RWPE2 (cell line): ENCODE data around the gene NSD2.

Experiments used
- ATAC-seq: fragments of 200-7000 bp; cut with Tn5 transposase; 3 replicates; pipeline ENCODE4 v1.9.1; 2021; ENCODE audit warnings: low read depth
- DNase-seq: peaks from one replicate; pipeline ENCODE4 v3.0.0-alpha.2; 2020; ENCODE audit warnings: low spot score
- H3K27ac ChIP-seq: fragments of 450-650 bp; 2 replicates; pipeline ENCODE4 v1.5.1; 2017; ENCODE audit warnings: mild to moderate bottlenecking; ENCODE audit not compliant: poor library complexity, severe bottlenecking
- H3K27me3 ChIP-seq: fragments of 250-450 bp; sonication (Bioruptor Pico); 2 replicates; pipeline ENCODE4 v1.5.1; 2021; ENCODE audit warnings: mild to moderate bottlenecking, moderate library complexity; ENCODE audit not compliant: insufficient read depth, poor library complexity, severe bottlenecking
- H3K36me3 ChIP-seq: fragments of 250-450 bp; sonication (Bioruptor Pico); 2 replicates; pipeline ENCODE4 v1.5.1; 2020; ENCODE audit warnings: low read depth, mild to moderate bottlenecking, moderate library complexity
- H3K4me1 ChIP-seq: fragments of 250-450 bp; sonication (Bioruptor Pico); 2 replicates; pipeline ENCODE4 v1.5.1; 2021; ENCODE audit warnings: mild to moderate bottlenecking, moderate library complexity; ENCODE audit not compliant: insufficient read depth, poor library complexity, severe bottlenecking
- H3K4me3 ChIP-seq: fragments of 250-450 bp; sonication (Bioruptor Pico); 2 replicates; pipeline ENCODE4 v1.5.1; 2021; ENCODE audit warnings: mild to moderate bottlenecking, moderate library complexity; ENCODE audit not compliant: severe bottlenecking
- H3K9me3 ChIP-seq: fragments of 250-450 bp; sonication (Bioruptor Pico); 2 replicates; pipeline ENCODE4 v1.5.1; 2021; ENCODE audit warnings: mild to moderate bottlenecking, moderate library complexity; ENCODE audit not compliant: severe bottlenecking
- CTCF ChIP-seq: fragments of 450-650 bp; IDR thresholded peaks from one replicate; pipeline ENCODE4 v1.5.1; 2017; ENCODE audit warnings: mild to moderate bottlenecking, moderate library complexity; ENCODE audit not compliant: poor library complexity, severe bottlenecking

NSD2 gene

GRCh38 chr4:1939664-1940509, 68.7 kb downstream of the NSD2 start:
- H3K27me3 ChIP-seq = no peaks in the 10 kb centered on the region
- H3K9me3 ChIP-seq = no peaks in the 10 kb centered on the region
- H3K36me3 ChIP-seq = peaks cover 84% of the 10 kb centered on the region
- no peak for DNase-seq
- no peak for TF ChIP-seq CTCF
- H3K4me3 ChIP-seq = no peak overlapping the region
- H3K27ac ChIP-seq = peak overlapping the region; percentile 50
- peak; percentile 95 for ATAC-seq
- peaks cover 22% of the 10 kb centered on the region for H3K4me1 ChIP-seq

GRCh38 chr4:1940566-1940965, 69.4 kb downstream of the NSD2 start:
- H3K27ac ChIP-seq = peak overlapping the region; percentile 50
- H3K27me3 ChIP-seq = no peaks in the 10 kb centered on the region
- peaks cover 22% of the 10 kb centered on the region for H3K4me1 ChIP-seq
- H3K4me3 ChIP-seq = no peak overlapping the region
- peaks cover 81% of the 10 kb centered on the region for H3K36me3 ChIP-seq
- TF ChIP-seq CTCF = no peak
- H3K9me3 ChIP-seq = no peaks in the 10 kb centered on the region
- no peak for DNase-seq
- no peak for ATAC-seq

GRCh38 chr4:1943928-1944327, 72.7 kb downstream of the NSD2 start:
- TF ChIP-seq CTCF = no peak
- Histone ChIP-seq H3K9me3 (no peaks in the 10 kb centered on the region), H3K27me3 (no peaks in the 10 kb centered on the region), H3K4me1 (peaks cover 19% of the 10 kb centered on the region), H3K4me3 (no peak overlapping the region), H3K36me3 (peaks cover 93% of the 10 kb centered on the region), H3K27ac (no peak overlapping the region)
- ATAC-seq (no peak), DNase-seq (no peak)

GRCh38 chr4:1945124-1945895, 74.1 kb downstream of the NSD2 start:
- no peak for DNase-seq
- TF ChIP-seq CTCF = no peak
- Histone ChIP-seq H3K27ac (no peak overlapping the region), H3K4me1 (peaks cover 5% of the 10 kb centered on the region), H3K4me3 (no peak overlapping the region), H3K9me3 (no peaks in the 10 kb centered on the region), H3K36me3 (peaks cover 96% of the 10 kb centered on the region), H3K27me3 (no peaks in the 10 kb centered on the region)
- ATAC-seq = no peak

- no peaks in the 10 kb centered on the region for H3K9me3 ChIP-seq
- H3K4me3 ChIP-seq = no peak overlapping the region
- H3K27ac ChIP-seq = no peak overlapping the region
- no peaks in the 10 kb centered on the region for H3K4me1 ChIP-seq
- DNase-seq (no peak), ATAC-seq (no peak)
- TF ChIP-seq CTCF = no peak
- H3K36me3 ChIP-seq = peaks cover 96% of the 10 kb centered on the region
- H3K27me3 ChIP-seq = no peaks in the 10 kb centered on the region
Measured at GRCh38 chr4:1945912-1946311, 74.7 kb downstream of the NSD2 start.
